H1 (cell line): ENCODE data around the gene AP1S3. TPM values are rescaled to one million over a fixed set of nuclear protein-coding genes. Genes with fewer than 3 reads are reported as not detected.
A peak's percentile ranks its signal among the peaks of the same experiment; 100 is the strongest.

Experiments used
- CTCF ChIA-PET: fragments of 300-600 bp; sonication (Branson Sonifier 250); formaldehyde crosslinking; loops from one replicate; lab custom pipeline; 2021; ENCODE audit not compliant: partially characterized antibody; lab: Charles Lee
- POLR2A ChIA-PET: fragments of 300-600 bp; sonication (Branson Sonifier 250); formaldehyde crosslinking; loops from one replicate; lab custom pipeline; 2021; ENCODE audit warnings: inconsistent platforms; ENCODE audit not compliant: partially characterized antibody; lab: Charles Lee
- DNase-seq, 2 experiments: peaks; one replicate each; pipeline versions ENCODE4 v3.0.0 to v3.0.0-alpha.2; 2010 to 2022; ENCODE audit warnings: low spot score in 2 of 2, low read depth in 1 of 2, mixed read lengths in 1 of 2
- FAIRE-seq: peaks from 2 replicates; lab custom pipeline; 2011; peaks lifted over from hg19 to GRCh38; lab: Jason Lieb, UNC
- H2AFZ ChIP-seq: 2 replicates; pipeline ENCODE4 v1.8.1; 2012; ENCODE audit warnings: low read length, inconsistent platforms
- H2AK5ac ChIP-seq: 2 replicates; pipeline ENCODE4 v1.6.1; 2013; ENCODE audit warnings: low read depth, low read length
- H2BK120ac ChIP-seq: replicated peaks from 2 replicates; pipeline ENCODE3; 2013; ENCODE audit warnings: low read depth, low read length, inconsistent platforms
- H2BK12ac ChIP-seq: 2 replicates; pipeline ENCODE4 v1.6.1; 2013; ENCODE audit warnings: low read depth, low read length
- H2BK15ac ChIP-seq: 2 replicates; pipeline ENCODE4 v1.6.1; 2013; ENCODE audit warnings: low read length
- H2BK20ac ChIP-seq: 2 replicates; pipeline ENCODE4 v1.6.1; 2013; ENCODE audit warnings: low read length
- H2BK5ac ChIP-seq: 2 replicates; pipeline ENCODE4 v1.6.1; 2013; ENCODE audit warnings: low read depth, low read length
- H3K14ac ChIP-seq: 2 replicates; pipeline ENCODE4 v1.6.1; 2013; ENCODE audit warnings: inconsistent platforms; ENCODE audit not compliant: insufficient read length
- H3K18ac ChIP-seq: 2 replicates; pipeline ENCODE4 v1.6.1; 2013; ENCODE audit warnings: low read length; ENCODE audit errors: extremely low read depth
- H3K23ac ChIP-seq: 2 replicates; pipeline ENCODE4 v1.6.1; 2013; ENCODE audit warnings: inconsistent platforms; ENCODE audit not compliant: insufficient read length
- H3K23me2 ChIP-seq: 2 replicates; pipeline ENCODE4 v1.6.1; 2013; ENCODE audit warnings: low read depth, low read length
- H3K27ac ChIP-seq: 2 replicates; pipeline ENCODE4 v1.6.1; 2011; ENCODE audit warnings: low read depth, low read length, inconsistent platforms
- H3K27me3 ChIP-seq, 4 experiments: replicated peaks in 1 of 4; 1 replicate in 1 of 4; 2 replicates in 3 of 4; pipeline versions ENCODE4 v1.6.1 to v1.8.1; 2011 to 2013; ENCODE audit warnings: low read length in 3 of 4, mild to moderate bottlenecking in 3 of 4, inconsistent platforms in 2 of 4, mixed read lengths in 2 of 4, moderate library complexity in 1 of 4; ENCODE audit not compliant: control insufficient read depth in 3 of 4, insufficient read depth in 3 of 4; ENCODE audit errors: extremely low read depth in 1 of 4
- H3K36me3 ChIP-seq, 4 experiments: 2 replicates each; pipeline versions ENCODE4 v1.6.1 to v1.8.1; 2011 to 2013; ENCODE audit warnings: mild to moderate bottlenecking in 4 of 4, low read length in 3 of 4, moderate library complexity in 2 of 4, control low read depth in 1 of 4, inconsistent platforms in 1 of 4; ENCODE audit not compliant: insufficient read depth in 4 of 4, control insufficient read depth in 2 of 4
- H3K4ac ChIP-seq: replicated peaks from 2 replicates; pipeline ENCODE3; 2013; ENCODE audit warnings: low read length, low read depth, mixed read lengths, inconsistent platforms; ENCODE audit not compliant: insufficient read length
- H3K4me1 ChIP-seq, 4 experiments: replicated peaks in 1 of 4; 1 replicate in 1 of 4; 2 replicates in 3 of 4; pipeline versions ENCODE4 v1.6.1 to v1.8.1; 2011 to 2013; ENCODE audit warnings: low read length in 3 of 4, inconsistent platforms in 2 of 4, mixed read lengths in 1 of 4; ENCODE audit not compliant: insufficient read depth in 4 of 4, control insufficient read depth in 3 of 4
- H3K4me2 ChIP-seq, 2 experiments: 2 replicates each; pipeline versions ENCODE4 v1.6.1 to v1.8.1; 2011 to 2013; ENCODE audit warnings: low read depth in 2 of 2, low read length in 2 of 2, control low read depth in 1 of 2, inconsistent platforms in 1 of 2, mild to moderate bottlenecking in 1 of 2; ENCODE audit not compliant: insufficient read depth in 1 of 2
- H3K4me3 ChIP-seq, 4 experiments: fragments of 200-600, 300-600 bp in 1 of 4; sonication (generic), shearing (Covaris generic), sonication (Bioruptor Twin) in 1 of 4; 2 replicates each; pipeline versions ENCODE4 v1.5.1 to v1.8.1; 2011 to 2016; ENCODE audit warnings: low read length in 4 of 4, low read depth in 3 of 4, control low read depth in 2 of 4, inconsistent platforms in 2 of 4, mild to moderate bottlenecking in 2 of 4, mixed read lengths in 1 of 4, moderate library complexity in 1 of 4; ENCODE audit not compliant: insufficient read depth in 2 of 4; ENCODE audit errors: extremely low read depth in 1 of 4
- H3K56ac ChIP-seq: replicated peaks from 2 replicates; pipeline ENCODE3; 2013; ENCODE audit warnings: low read depth, mild to moderate bottlenecking, mixed read lengths, low read length, inconsistent platforms; ENCODE audit not compliant: insufficient read length
- H3K79me1 ChIP-seq: 2 replicates; pipeline ENCODE4 v1.6.1; 2013; ENCODE audit warnings: low read depth, low read length, control low read depth
- H3K79me2 ChIP-seq, 2 experiments: 2 replicates each; pipeline versions ENCODE4 v1.6.1 to v1.8.1; 2012 to 2013; ENCODE audit warnings: low read length in 2 of 2, mild to moderate bottlenecking in 2 of 2, inconsistent platforms in 1 of 2; ENCODE audit not compliant: insufficient read depth in 2 of 2, control insufficient read depth in 1 of 2
- H3K9ac ChIP-seq, 4 experiments: replicated peaks in 1 of 4; 1 replicate in 1 of 4; 2 replicates in 3 of 4; pipeline versions ENCODE4 v1.6.1 to v1.8.1; 2011 to 2013; ENCODE audit warnings: low read depth in 3 of 4, low read length in 3 of 4, control low read depth in 2 of 4, mild to moderate bottlenecking in 2 of 4, moderate library complexity in 2 of 4, inconsistent platforms in 1 of 4; ENCODE audit errors: extremely low read depth in 1 of 4
- H3K9me3 ChIP-seq, 2 experiments: 2 replicates each; pipeline versions ENCODE4 v1.6.1 to v1.8.1; 2012 to 2013; ENCODE audit warnings: mild to moderate bottlenecking in 2 of 2, moderate library complexity in 2 of 2, control low read depth in 1 of 2, inconsistent platforms in 1 of 2, low read depth in 1 of 2, low read length in 1 of 2, mixed read lengths in 1 of 2; ENCODE audit not compliant: insufficient read depth in 2 of 2
- H4K20me1 ChIP-seq, 2 experiments: replicated peaks in 1 of 2; 2 replicates each; pipeline versions ENCODE3 to v1.8.1; 2011 to 2013; ENCODE audit warnings: inconsistent platforms in 2 of 2, low read length in 2 of 2, mild to moderate bottlenecking in 1 of 2; ENCODE audit not compliant: insufficient read depth in 2 of 2, control insufficient read depth in 1 of 2
- H4K5ac ChIP-seq: 2 replicates; pipeline ENCODE4 v1.6.1; 2013; ENCODE audit warnings: low read length, low read depth, mixed read lengths, inconsistent platforms; ENCODE audit not compliant: insufficient read length
- H4K8ac ChIP-seq: 2 replicates; pipeline ENCODE4 v1.8.0; 2013; ENCODE audit warnings: mild to moderate bottlenecking, moderate library complexity, low read length, inconsistent platforms; ENCODE audit not compliant: insufficient read depth; ENCODE audit errors: extremely low read depth
- H4K91ac ChIP-seq: replicated peaks from 2 replicates; pipeline ENCODE3; 2013; ENCODE audit warnings: low read length, mixed read lengths, inconsistent platforms; ENCODE audit not compliant: insufficient read length
- ATF3 ChIP-seq: IDR thresholded peaks from 2 replicates; pipeline ENCODE4 v1.6.1; 2011; ENCODE audit warnings: low read depth, mild to moderate bottlenecking, low read length; ENCODE audit not compliant: insufficient read depth
- CREB1 ChIP-seq: IDR thresholded peaks from 2 replicates; pipeline ENCODE4 v1.6.1; 2012; ENCODE audit warnings: inconsistent platforms
- EP300 ChIP-seq, 2 experiments: IDR thresholded peaks; 1 replicate in 1 of 2; 2 replicates in 1 of 2; pipeline ENCODE4 v1.6.1; 2011 to 2012; ENCODE audit warnings: low read depth in 2 of 2, low read length in 2 of 2, mild to moderate bottlenecking in 2 of 2, borderline replicate concordance in 1 of 2, inconsistent platforms in 1 of 2, moderate library complexity in 1 of 2
- FOSL1 ChIP-seq: IDR thresholded peaks from 2 replicates; pipeline ENCODE4 v1.6.1; 2011; ENCODE audit warnings: mild to moderate bottlenecking, low read depth, low read length, moderate library complexity; ENCODE audit not compliant: insufficient read depth
- GTF2F1 ChIP-seq: IDR thresholded peaks from 2 replicates; pipeline ENCODE4 v1.6.1; 2012; ENCODE audit warnings: low read depth, low read length, improper control_type of control experiment, borderline replicate concordance
- PHF8 ChIP-seq: fragments of 200-600 bp; sonication (generic); conservative IDR thresholded peaks from 2 replicates; pipeline ENCODE4 v1.7.1; 2012; ENCODE audit warnings: low read depth, mild to moderate bottlenecking, inconsistent platforms, low read length, moderate library complexity
- RFX5 ChIP-seq: IDR thresholded peaks from 2 replicates; pipeline ENCODE4 v1.6.1; 2011; ENCODE audit warnings: low read depth, low read length, improper control_type of control experiment, borderline replicate concordance
- SP1 ChIP-seq: IDR thresholded peaks from 2 replicates; pipeline ENCODE4 v1.6.1; 2011; ENCODE audit warnings: low read depth, low read length
- TAF1 ChIP-seq: IDR thresholded peaks from 2 replicates; pipeline ENCODE4 v1.6.1; 2011; ENCODE audit warnings: mild to moderate bottlenecking, low read depth, low read length
- TEAD4 ChIP-seq: IDR thresholded peaks from 2 replicates; pipeline ENCODE4 v1.6.1; 2012; ENCODE audit warnings: low read depth, low read length, inconsistent platforms, mixed read lengths
- USF2 ChIP-seq: IDR thresholded peaks from 2 replicates; pipeline ENCODE4 v1.6.1; 2011; ENCODE audit warnings: low read length, improper control_type of control experiment
- WGBS, 2 experiments: shearing (Covaris generic) in 1 of 2; methylation state at CpG; one replicate each; pipeline versions ENCODE4 v1.1.6 to v1.1.7; 2013 to 2015; ENCODE audit warnings: low lambda C conversion rate in 2 of 2, mixed read lengths in 2 of 2, inconsistent platforms in 1 of 2, low coverage in 1 of 2, missing lambda C conversion rate in 1 of 2; ENCODE audit not compliant: insufficient replicate concordance in 2 of 2, insufficient coverage in 1 of 2, insufficient read length in 1 of 2; ENCODE audit errors: extremely low coverage in 1 of 2, missing lambda C conversion rate in 1 of 2; 5-methylcytosine and 5-hydroxymethylcytosine counted together
- polyA plus RNA-seq, 7 experiments: library from polyadenylated mRNA; depleted of rRNA in 3 of 7; stranded (reverse) in 5 of 7; unstranded in 2 of 7; fragments of >200 nt in 5 of 7; fragments of 200-250 nt in 2 of 7; gene quantifications; 1 replicate in 5 of 7; 2 replicates in 1 of 7; 4 replicates in 1 of 7; pipeline versions ENCODE4 v1.2.1 to v1.2.3, GENCODE V29; 2011 to 2013; ENCODE audit warnings: missing spikeins in 2 of 7, mixed read lengths in 2 of 7
- total RNA-seq: library from RNA; stranded (reverse); fragmentation: NEBNext Ultra II Directional; extraction: Animal tissue kit (Norgen Biotek cat#: 25700); gene quantifications from 2 replicates; pipeline ENCODE4 v1.2.1, GENCODE V29; 2021

Gene AP1S3
- total and polyA plus RNA-seq, 2 of the 8 experiments (the other 6 are each of a cell fraction or from before 2014, with no cell fraction given), result 3.9 to 20.2 TPM

GRCh38 chr2:223856584-223856983 lies 19.2 kb upstream of the AP1S3 start:
- H4K8ac ChIP-seq, result peak overlapping the region; percentile 4; the same call in 1 of the 2 replicates
- no peak overlapping the region for H3K4me2 ChIP-seq
- no peak overlapping the region for H2AK5ac ChIP-seq
- H3K4me1 ChIP-seq, result peaks cover 0 to 5% (median 0%) of the 10 kb centered on the region in 4 experiments; a peak in 1 of 7 replicates
- H3K18ac ChIP-seq, result no peak overlapping the region
- no peaks in the 10 kb centered on the region for H3K9me3 ChIP-seq
- H3K79me2 ChIP-seq, result no peaks in the 10 kb centered on the region
- H3K79me1 ChIP-seq, result no peaks in the 10 kb centered on the region
- H4K20me1 ChIP-seq, result peaks cover 0 to 1% of the 10 kb centered on the region in 2 experiments
- H2BK120ac ChIP-seq, result no peak overlapping the region
- H3K4me3 ChIP-seq, result no peak overlapping the region
- no peak overlapping the region for H2BK5ac ChIP-seq
- WGBS, 2 experiments, result 94% methylated on average over 5 of the region's 5 CpGs; no CpG with 5 or more reads in 1 of the 2 experiments
- H3K4ac ChIP-seq, result no peak overlapping the region
- H3K56ac ChIP-seq, result no peak overlapping the region
- ChIA-PET CTCF (interaction anchor here (0.8 to 1.4 kb wide), 6 partner anchors 8 to 885 kb away, joined by 3 to 5 read pairs (median 3); no protein-coding TSS in a partner anchor), POLR2A (no interaction called here)
- no peak overlapping the region for H2AFZ ChIP-seq
- H3K27me3 ChIP-seq, result no peaks in the 10 kb centered on the region
- no peak overlapping the region for H3K9ac ChIP-seq
- DNase-seq (no peak), FAIRE-seq (no peak)
- no peak overlapping the region for H2BK12ac ChIP-seq
- H3K14ac ChIP-seq, result no peak overlapping the region
- no peaks in the 10 kb centered on the region for H3K23me2 ChIP-seq
- H2BK20ac ChIP-seq, result no peak overlapping the region
- no peak for TF ChIP-seq CREB1
- TF ChIP-seq SP1, result no peak
- TF ChIP-seq EP300 (IDR thresholded peaks at IDR 0.05; ENCODE audit: borderline replicate concordance in 1 of 2, low read depth in 2 of 2, low read length in 2 of 2), result no peak
- TF ChIP-seq PHF8, result no peak
- TF ChIP-seq USF2, result no peak
- no peak for TF ChIP-seq TAF1
- no peak for TF ChIP-seq ATF3
- no peak for TF ChIP-seq RFX5
- TF ChIP-seq TEAD4, result no peak
- no peak for TF ChIP-seq FOSL1
- TF ChIP-seq GTF2F1, result no peak
- H4K91ac ChIP-seq, result no peak overlapping the region
- H3K27ac ChIP-seq, result no peak overlapping the region
- no peak overlapping the region for H3K23ac ChIP-seq
- no peak overlapping the region for H4K5ac ChIP-seq
- H3K36me3 ChIP-seq, result no peaks in the 10 kb centered on the region
- H2BK15ac ChIP-seq, result no peak overlapping the region
